H1 (cell line): Measurements from ENCODE around the gene CYTH1. TPM values are rescaled to one million over a fixed set of nuclear protein-coding genes. Genes with fewer than 3 reads are reported as not detected.

Experiments
- PHF8 ChIP-seq: fragments of 200-600 bp; sonication (generic); conservative IDR thresholded peaks from 2 replicates; pipeline ENCODE4 v1.7.1; 2012; ENCODE audit warnings: low read depth, mild to moderate bottlenecking, inconsistent platforms, low read length, moderate library complexity
- polyA plus RNA-seq, 7 experiments: library from polyadenylated mRNA; depleted of rRNA in 3 of 7; stranded (reverse) in 5 of 7; unstranded in 2 of 7; fragments of >200 nt in 5 of 7; fragments of 200-250 nt in 2 of 7; gene quantifications; 1 replicate in 5 of 7; 2 replicates in 1 of 7; 4 replicates in 1 of 7; pipeline versions ENCODE4 v1.2.1 to v1.2.3, GENCODE V29; 2011 to 2013; ENCODE audit warnings: missing spikeins in 2 of 7, mixed read lengths in 2 of 7
- total RNA-seq: library from RNA; stranded (reverse); fragmentation: NEBNext Ultra II Directional; extraction: Animal tissue kit (Norgen Biotek cat#: 25700); gene quantifications from 2 replicates; pipeline ENCODE4 v1.2.1, GENCODE V29; 2021
- TF ChIP-seq, protein P1 (sequence below): IDR thresholded peaks from 2 replicates; pipeline ENCODE4 v1.6.1; 2012; ENCODE audit warnings: low read length, inconsistent platforms
- TF ChIP-seq, protein P2 (sequence below): IDR thresholded peaks from 2 replicates; pipeline ENCODE4 v1.6.1; 2012; ENCODE audit warnings: inconsistent platforms

The CYTH1 gene
- total and polyA plus RNA-seq, 2 of the 8 experiments (the other 6 are each of a cell fraction or from before 2014, with no cell fraction given): 12.8 to 14.8 TPM

DNA sequence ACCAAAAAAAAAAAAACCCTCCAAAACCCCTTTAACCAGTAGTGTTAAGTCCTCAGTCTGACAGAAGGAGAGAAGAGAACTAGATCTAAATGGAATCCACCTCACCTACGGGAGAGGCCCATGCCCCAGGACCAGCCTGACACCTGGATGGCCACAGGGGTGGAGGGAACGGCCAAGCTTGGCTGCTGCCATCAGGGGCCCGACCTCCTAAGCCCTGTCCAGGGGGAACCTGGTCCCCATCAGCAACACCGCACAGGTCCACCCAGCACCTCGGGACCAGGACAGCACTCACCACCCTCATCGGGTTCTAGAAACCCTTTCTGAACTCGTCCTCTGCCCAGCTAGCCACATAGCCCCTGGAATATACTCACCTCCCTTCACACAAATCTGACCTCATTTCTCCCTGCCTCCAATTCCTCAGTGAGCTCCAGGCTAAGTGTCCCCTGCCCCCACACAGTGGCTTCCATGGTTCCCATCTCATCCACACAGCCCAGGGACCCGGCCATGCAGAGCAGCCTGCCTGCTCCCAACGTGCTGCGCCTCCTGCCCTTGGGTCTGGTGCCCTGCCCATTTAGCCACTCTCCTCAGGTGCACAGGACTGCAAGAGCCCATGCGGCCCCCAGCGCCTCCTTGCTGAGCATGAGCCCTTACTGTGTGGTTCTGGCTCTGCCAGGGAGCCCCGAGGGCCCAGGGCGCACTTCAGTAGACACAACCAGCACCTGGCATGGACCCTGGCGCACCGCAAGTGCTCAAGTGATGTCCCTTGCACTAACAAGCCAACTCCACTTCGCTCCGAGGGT, 18.3 kb upstream of the CYTH1 start (continued):
- TF ChIP-seq, protein P1, sequence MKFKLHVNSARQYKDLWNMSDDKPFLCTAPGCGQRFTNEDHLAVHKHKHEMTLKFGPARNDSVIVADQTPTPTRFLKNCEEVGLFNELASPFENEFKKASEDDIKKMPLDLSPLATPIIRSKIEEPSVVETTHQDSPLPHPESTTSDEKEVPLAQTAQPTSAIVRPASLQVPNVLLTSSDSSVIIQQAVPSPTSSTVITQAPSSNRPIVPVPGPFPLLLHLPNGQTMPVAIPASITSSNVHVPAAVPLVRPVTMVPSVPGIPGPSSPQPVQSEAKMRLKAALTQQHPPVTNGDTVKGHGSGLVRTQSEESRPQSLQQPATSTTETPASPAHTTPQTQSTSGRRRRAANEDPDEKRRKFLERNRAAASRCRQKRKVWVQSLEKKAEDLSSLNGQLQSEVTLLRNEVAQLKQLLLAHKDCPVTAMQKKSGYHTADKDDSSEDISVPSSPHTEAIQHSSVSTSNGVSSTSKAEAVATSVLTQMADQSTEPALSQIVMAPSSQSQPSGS: no peak
- TF ChIP-seq, protein P2, sequence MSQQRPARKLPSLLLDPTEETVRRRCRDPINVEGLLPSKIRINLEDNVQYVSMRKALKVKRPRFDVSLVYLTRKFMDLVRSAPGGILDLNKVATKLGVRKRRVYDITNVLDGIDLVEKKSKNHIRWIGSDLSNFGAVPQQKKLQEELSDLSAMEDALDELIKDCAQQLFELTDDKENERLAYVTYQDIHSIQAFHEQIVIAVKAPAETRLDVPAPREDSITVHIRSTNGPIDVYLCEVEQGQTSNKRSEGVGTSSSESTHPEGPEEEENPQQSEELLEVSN: no peak
- TF ChIP-seq PHF8: no peak
